ENCODE data around the gene GIMAP5. TPM values are rescaled to one million over a fixed set of nuclear protein-coding genes. Genes with fewer than 3 reads are reported as not detected.
A peak's percentile ranks its signal among the peaks of the same experiment; 100 is the strongest.

The GIMAP5 gene
- total RNA-seq (10 to 100 TPM; 44.1 to 65.3 TPM), total RNA-seq (12.7 to 44.6 reads per million in 2 donors)

DNA sequence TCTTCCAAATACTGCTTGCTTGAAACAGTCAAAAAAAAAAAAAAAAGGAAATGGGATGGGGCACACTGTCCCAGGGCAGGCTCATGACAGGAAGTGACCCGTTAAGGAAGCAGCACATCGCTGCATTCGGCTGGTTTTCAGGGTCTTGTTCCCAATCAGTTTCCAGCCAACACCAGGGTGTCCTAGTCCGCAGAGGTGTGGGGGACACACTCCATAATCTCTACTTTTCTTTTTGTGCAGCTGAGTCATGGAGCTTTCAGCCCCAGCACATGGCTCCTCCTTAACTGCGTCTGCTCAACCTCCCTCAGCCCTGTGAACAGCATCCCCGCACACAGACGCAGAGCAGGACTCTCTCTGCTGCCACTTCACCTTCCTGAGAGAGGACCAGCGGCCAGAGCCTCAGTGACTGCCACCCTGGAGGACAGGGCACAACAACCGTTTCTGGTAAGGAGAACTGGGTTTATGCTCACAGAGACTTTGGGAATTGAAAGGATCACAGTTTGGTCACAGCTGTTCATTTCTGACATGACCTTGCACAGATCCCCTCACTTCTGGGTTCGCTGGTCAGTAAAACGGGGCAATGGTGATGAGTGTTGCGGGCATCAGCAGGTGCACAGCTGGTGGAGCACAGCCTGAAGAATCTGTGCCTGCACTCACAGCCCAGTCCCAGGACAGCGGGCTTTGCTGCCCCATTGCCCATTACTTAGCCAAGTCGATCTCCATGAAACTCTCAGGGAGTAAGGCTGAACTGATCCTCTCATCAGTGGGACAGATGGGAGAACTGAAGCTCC lies at the start of gene GIMAP5:
TSS of gene GIMAP5 (plus strand) at position 154 of the 791 bp plus-strand sequence. CDS start 3,467 bp downstream, outside the sequence.
- Mint-ChIP-seq H3K36me3 (ENCODE audit: low read depth) (peaks cover 33% of the 10 kb centered on the region), H3K4me1 (peaks cover 74% of the 10 kb centered on the region)

DNA sequence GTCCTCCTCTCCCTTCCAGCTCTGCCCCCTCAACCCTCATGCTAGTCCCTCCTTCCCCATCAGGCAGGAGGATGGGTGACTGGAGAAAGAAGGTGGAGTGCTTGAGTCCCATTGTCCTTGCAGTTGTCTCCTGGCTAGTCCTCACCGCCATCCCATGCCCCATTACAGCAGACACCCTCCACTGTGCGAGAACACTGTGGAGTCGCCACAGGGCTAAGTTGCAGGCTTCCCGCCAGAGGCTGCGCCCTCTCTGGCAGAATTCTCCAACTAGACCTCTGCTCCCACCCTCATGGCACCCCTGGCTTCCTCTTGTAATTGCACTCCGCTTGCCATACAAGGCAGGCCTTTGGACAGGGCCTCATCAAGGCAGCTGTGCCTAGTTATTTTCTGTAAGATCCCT lies 48.6 kb upstream of the GIMAP5 start:
- no peaks in the 10 kb centered on the region for H3K27me3 Mint-ChIP-seq
- peaks cover 31% of the 10 kb centered on the region for H3K4me1 Mint-ChIP-seq
- peak overlapping the region; percentile 99 for H3K4me3 Mint-ChIP-seq
- peak overlapping the region; percentile 99 for H3K27ac Mint-ChIP-seq
- ATAC-seq (no peak), DNase-seq (no peak)
- H3K9me3 ChIP-seq (ENCODE audit: control insufficient read depth, low read length, poor library complexity, severe bottlenecking) = peaks cover 19% of the 10 kb centered on the region
- peaks cover 21% of the 10 kb centered on the region for H3K36me3 Mint-ChIP-seq (ENCODE audit: low read depth)

More for the DNA sequence above, at the start of gene GIMAP5:
- ATAC-seq (peak; percentile 76), DNase-seq (peak in 1 of 3 donors; percentile 27)
- Mint-ChIP-seq H3K27ac (peak within 1 kb of the TSS; percentile 98), H3K27me3 (no peaks in the 10 kb centered on the region), H3K4me3 (peak within 1 kb of the TSS; percentile 98)
- no peaks in the 10 kb centered on the region for H3K9me3 ChIP-seq (ENCODE audit: control insufficient read depth, low read length, poor library complexity, severe bottlenecking)

DNA sequence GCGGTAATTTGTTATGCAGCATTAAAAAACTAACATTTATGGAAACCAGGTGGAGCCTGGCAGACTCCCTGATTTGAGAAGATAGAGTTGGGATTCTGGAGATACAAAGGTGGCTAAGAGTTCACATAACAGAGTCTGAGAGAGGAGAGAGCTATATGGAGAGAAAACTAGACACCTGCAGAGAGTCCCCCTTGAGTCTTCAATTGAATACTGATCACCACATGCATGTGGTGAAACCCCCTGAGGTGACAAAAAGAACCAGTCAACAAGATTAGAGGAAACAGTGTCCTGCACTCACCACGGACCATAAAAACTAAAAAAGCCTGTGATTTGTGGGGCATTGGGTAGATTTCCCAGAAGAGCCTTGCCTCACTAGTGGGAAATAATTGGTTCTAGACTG lies 41.6 kb upstream of the GIMAP5 start:
- DNase-seq (no peak), ATAC-seq (no peak)
- Mint-ChIP-seq H3K4me3 (no peak overlapping the region), H3K27ac (no peak overlapping the region), H3K4me1 (no peaks in the 10 kb centered on the region), H3K36me3 (ENCODE audit: low read depth) (peaks cover 10% of the 10 kb centered on the region), H3K27me3 (no peaks in the 10 kb centered on the region)
- peaks cover 11% of the 10 kb centered on the region for H3K9me3 ChIP-seq (ENCODE audit: control insufficient read depth, low read length, poor library complexity, severe bottlenecking)

DNA sequence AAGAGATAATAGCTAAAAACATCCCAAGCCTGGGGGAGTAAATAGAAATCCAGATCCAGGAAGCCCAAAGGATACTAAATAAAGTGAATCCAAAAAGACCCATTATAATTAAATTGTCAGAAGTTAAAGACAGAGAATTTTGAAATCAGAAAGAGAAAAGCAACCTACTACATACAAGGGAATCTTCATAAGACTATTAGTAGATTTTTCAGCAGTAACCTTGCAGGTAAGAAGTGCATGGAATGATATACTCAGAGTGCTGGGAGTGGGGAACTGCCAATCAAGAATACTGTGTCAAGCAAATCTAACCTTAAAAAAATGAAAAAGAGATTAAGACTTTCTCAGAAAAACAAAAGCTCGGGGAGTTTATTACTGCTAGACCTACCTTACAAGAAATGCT lies 34.0 kb upstream of the GIMAP5 start:
- H3K36me3 Mint-ChIP-seq (ENCODE audit: low read depth) = peaks cover 5% of the 10 kb centered on the region
- H3K27me3 Mint-ChIP-seq = no peaks in the 10 kb centered on the region
- no peak for ATAC-seq
- peaks cover 11% of the 10 kb centered on the region for H3K9me3 ChIP-seq (ENCODE audit: control insufficient read depth, low read length, poor library complexity, severe bottlenecking)
- H3K27ac Mint-ChIP-seq = no peak overlapping the region
- H3K4me1 Mint-ChIP-seq = no peaks in the 10 kb centered on the region
- no peak overlapping the region for H3K4me3 Mint-ChIP-seq
- DNase-seq = no peak

DNA sequence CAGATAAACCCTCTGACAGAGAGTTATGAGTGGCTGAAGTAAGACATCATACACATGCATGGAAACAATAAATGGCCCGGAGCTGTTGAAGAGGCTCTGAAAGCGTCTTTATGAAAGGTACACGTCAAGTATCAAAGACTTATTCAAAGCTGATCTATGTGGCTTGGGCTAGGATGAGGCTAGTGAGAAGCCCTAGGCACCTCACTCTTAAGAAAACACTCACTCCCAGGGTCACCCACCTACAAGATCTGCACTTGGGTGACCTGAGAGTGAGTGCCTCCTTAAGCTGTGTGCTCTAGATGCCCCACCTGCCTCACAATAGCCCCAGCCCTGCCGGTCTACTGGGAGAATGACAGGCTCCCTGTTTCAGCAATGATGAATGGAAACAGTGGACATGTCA lies 21.9 kb upstream of the GIMAP5 start:
- peak; percentile 47 for ATAC-seq
- Mint-ChIP-seq H3K4me1 (peaks cover 44% of the 10 kb centered on the region), H3K27ac (peak overlapping the region; percentile 97), H3K27me3 (no peaks in the 10 kb centered on the region), H3K36me3 (ENCODE audit: low read depth) (peaks cover 21% of the 10 kb centered on the region), H3K4me3 (peak overlapping the region; percentile 97)
- DNase-seq = no peak
- H3K9me3 ChIP-seq (ENCODE audit: control insufficient read depth, low read length, poor library complexity, severe bottlenecking) = no peaks in the 10 kb centered on the region

DNA sequence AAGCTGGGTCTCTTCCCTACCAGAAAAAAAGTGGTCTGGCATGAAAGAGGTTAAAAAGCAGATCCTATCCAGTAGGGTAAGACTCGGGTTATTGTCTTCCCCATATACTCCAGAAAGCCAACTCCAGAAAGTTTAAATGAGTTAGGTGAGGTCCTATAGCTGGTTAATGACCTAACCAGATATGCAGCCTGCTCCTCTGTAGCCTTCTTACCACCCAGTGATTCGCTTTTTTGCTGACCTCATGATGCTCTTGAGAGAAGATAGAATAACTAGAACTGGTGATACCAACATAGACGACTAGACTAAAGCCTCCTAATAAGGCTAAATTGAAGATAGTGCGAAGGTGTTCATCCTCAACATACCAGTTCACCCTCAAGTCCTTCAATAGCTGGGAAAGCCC lies 21.5 kb upstream of the GIMAP5 start:
- no peak for DNase-seq
- H3K27me3 Mint-ChIP-seq = no peaks in the 10 kb centered on the region

DNA sequence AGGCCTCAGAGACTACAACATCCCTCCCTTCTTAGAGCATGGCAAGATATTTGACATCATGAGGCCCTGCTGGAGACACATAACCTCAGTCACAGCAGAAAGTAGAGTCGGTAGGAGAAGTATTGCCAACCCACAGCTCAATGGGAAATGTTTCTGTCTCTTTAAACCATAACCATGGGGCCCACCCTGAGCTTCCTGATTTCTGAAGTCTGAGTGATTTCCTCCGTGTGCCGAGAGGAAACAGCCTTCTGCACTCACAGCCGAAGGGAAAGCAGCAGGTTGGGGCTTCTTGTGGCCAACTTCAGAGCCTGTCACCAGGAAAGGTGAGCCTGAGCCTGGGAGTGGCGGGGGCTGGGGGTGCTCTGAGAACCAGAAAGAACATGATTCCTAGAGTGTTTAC lies 20.9 kb upstream of the GIMAP5 start, which contains the start of gene GIMAP1:
TSS of gene GIMAP1 (plus strand) at position 246 of the 400 bp plus-strand sequence. CDS start 2,435 bp downstream, outside the sequence.
- Mint-ChIP-seq H3K4me1 (peaks cover 46% of the 10 kb centered on the region), H3K27ac (peak within 1 kb of the TSS; percentile 97), H3K27me3 (no peaks in the 10 kb centered on the region), H3K36me3 (ENCODE audit: low read depth) (peaks cover 21% of the 10 kb centered on the region), H3K4me3 (peak within 1 kb of the TSS; percentile 97)
- H3K9me3 ChIP-seq (ENCODE audit: control insufficient read depth, low read length, poor library complexity, severe bottlenecking) = no peaks in the 10 kb centered on the region
- ATAC-seq (peak; percentile 84), DNase-seq (peak in 2 of 3 donors; percentile 34 to 35)

More for the DNA sequence above, 21.5 kb upstream of the GIMAP5 start:
- H3K27ac Mint-ChIP-seq = peak overlapping the region; percentile 97
- peaks cover 21% of the 10 kb centered on the region for H3K36me3 Mint-ChIP-seq (ENCODE audit: low read depth)
- H3K9me3 ChIP-seq (ENCODE audit: control insufficient read depth, low read length, poor library complexity, severe bottlenecking) = no peaks in the 10 kb centered on the region
- H3K4me3 Mint-ChIP-seq = peak overlapping the region; percentile 97
- peaks cover 44% of the 10 kb centered on the region for H3K4me1 Mint-ChIP-seq
- peak; percentile 29 for ATAC-seq

DNA sequence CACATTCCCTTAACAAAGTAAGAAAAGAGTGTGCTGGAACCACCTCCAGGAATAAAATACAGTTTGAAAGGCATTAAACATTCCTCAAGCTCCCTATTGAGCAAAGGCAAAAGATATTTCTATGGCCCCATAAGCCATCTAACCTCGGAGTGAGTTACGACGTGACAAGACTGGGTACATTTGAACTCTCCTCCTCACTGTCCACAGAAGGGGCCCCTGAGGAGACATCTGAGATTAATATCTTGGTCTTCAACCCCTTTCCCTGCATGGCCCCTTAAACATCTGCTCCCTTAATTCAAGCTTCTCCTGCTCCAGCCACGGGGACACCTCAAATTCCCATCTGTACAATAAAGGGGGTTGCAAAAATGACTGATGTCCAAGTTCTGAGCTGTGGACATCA lies 20.3 kb upstream of the GIMAP5 start:
- peak overlapping the region; percentile 97 for H3K27ac Mint-ChIP-seq
- DNase-seq (no peak), ATAC-seq (no peak)
- H3K27me3 Mint-ChIP-seq = no peaks in the 10 kb centered on the region
- H3K36me3 Mint-ChIP-seq (ENCODE audit: low read depth) = peaks cover 21% of the 10 kb centered on the region
- peak overlapping the region; percentile 97 for H3K4me3 Mint-ChIP-seq
- peaks cover 52% of the 10 kb centered on the region for H3K4me1 Mint-ChIP-seq
- H3K9me3 ChIP-seq (ENCODE audit: control insufficient read depth, low read length, poor library complexity, severe bottlenecking) = no peaks in the 10 kb centered on the region

DNA sequence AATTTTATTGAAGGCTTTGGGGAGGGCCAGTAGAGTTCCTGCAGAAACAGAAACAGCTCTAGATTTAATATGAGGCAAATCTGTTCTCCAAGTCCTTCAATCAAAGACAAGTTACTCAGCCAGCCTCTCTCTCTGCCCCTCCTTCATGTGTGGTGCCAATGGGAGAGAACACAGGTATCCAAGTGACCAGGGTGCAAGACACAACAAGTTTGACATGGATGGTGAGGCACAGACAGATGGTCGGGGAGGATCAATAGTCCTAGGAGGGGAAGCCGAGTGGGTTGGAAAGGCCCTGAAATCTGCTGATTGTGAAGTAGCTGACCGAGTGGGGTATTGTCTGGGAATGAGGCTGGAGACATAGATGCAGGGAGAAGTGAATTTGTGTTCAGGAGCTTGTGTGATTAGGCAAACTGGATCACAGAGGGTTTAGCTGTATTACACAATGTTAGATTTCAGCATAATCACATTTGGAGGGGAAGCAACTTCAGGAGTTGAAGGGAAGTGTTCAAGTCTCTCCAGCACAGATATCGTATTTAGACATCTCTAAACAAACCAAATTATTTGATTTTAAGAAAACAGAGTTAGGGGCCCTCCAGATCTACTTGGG lies 19.3 kb upstream of the GIMAP5 start:
- no peak for ATAC-seq
- H3K27me3 Mint-ChIP-seq = no peaks in the 10 kb centered on the region
- H3K4me1 Mint-ChIP-seq = peaks cover 54% of the 10 kb centered on the region
- H3K4me3 Mint-ChIP-seq = peak overlapping the region; percentile 97
- no peaks in the 10 kb centered on the region for H3K9me3 ChIP-seq (ENCODE audit: control insufficient read depth, low read length, poor library complexity, severe bottlenecking)
- peaks cover 21% of the 10 kb centered on the region for H3K36me3 Mint-ChIP-seq (ENCODE audit: low read depth)
- peak overlapping the region; percentile 97 for H3K27ac Mint-ChIP-seq
- DNase-seq = no peak

DNA sequence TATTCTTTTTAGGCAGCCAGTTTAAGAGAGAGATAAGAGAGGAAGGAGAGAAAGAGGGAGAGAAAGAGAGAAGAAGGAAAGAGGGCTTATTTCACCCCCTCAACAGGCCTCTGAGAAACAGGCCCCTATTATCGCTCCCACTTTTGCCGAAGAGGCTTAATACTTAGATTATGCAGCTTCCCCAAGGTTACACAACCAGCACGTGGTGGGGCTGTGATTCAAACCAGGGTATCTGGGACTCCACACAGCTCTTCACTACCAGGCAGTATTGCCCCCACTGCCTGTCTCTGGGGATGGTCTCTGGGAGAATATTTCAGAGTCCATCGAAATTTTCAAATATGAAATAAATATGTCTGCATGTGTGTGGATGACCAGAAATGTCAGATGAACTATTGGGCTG lies 17.8 kb upstream of the GIMAP5 start:
- DNase-seq = no peak
- H3K36me3 Mint-ChIP-seq (ENCODE audit: low read depth) = peaks cover 22% of the 10 kb centered on the region
- H3K27ac Mint-ChIP-seq = peak overlapping the region; percentile 97
- peak overlapping the region; percentile 97 for H3K4me3 Mint-ChIP-seq
- H3K4me1 Mint-ChIP-seq = peaks cover 50% of the 10 kb centered on the region
- ATAC-seq = no peak
- no peaks in the 10 kb centered on the region for H3K9me3 ChIP-seq (ENCODE audit: control insufficient read depth, low read length, poor library complexity, severe bottlenecking)
- no peaks in the 10 kb centered on the region for H3K27me3 Mint-ChIP-seq

DNA sequence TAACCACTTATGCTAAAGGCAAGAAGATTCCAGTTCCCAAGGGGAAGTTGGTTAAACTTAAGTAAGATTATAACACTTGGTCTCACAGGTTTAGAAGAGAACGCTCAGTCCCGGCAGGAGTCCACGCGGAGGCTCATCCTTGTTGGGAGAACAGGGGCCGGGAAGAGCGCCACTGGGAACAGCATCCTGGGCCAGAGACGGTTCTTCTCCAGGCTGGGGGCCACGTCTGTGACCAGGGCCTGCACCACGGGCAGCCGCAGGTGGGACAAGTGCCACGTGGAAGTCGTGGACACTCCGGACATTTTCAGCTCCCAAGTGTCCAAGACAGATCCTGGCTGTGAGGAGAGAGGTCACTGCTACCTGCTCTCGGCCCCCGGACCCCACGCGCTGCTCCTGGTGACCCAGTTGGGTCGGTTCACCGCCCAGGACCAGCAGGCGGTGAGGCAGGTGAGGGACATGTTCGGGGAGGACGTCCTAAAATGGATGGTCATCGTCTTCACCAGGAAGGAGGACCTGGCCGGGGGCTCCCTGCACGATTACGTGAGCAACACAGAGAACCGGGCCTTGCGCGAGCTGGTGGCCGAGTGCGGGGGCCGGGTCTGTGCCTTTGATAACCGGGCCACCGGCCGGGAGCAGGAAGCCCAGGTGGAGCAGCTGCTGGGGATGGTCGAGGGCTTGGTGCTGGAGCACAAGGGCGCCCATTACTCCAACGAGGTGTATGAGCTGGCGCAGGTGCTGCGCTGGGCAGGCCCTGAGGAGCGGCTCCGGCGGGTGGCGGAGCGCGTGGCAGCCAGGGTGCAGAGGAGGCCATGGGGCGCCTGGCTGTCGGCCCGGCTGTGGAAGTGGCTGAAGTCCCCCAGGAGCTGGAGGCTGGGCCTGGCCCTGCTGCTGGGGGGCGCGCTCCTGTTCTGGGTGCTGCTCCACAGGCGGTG lies 17.0 kb upstream of the GIMAP5 start:
- Mint-ChIP-seq H3K27me3 (no peaks in the 10 kb centered on the region), H3K4me1 (peaks cover 43% of the 10 kb centered on the region), H3K4me3 (peak overlapping the region; percentile 97), H3K27ac (peak overlapping the region; percentile 97), H3K36me3 (ENCODE audit: low read depth) (peaks cover 22% of the 10 kb centered on the region)
- DNase-seq = no peak
- no peak for ATAC-seq
- H3K9me3 ChIP-seq (ENCODE audit: control insufficient read depth, low read length, poor library complexity, severe bottlenecking) = no peaks in the 10 kb centered on the region

DNA sequence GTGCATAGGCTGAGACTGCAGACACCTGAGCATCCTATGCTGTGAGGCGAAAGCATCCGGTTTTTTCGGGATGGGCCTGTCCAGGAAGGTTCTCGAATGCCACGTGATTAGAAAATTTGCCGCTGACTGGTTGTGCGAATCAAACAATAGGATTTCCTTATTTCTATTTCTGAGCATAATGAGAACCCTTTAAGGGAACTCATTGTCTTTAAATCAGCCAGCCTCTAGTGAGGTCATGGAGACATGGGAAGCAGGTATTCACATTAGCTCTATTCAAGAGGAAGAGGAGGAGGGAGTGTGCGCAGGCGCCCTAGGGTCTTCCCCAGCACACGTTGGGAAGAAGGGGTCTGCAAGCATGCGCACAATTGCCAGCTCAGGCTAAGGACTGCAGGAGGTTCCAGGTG lies 15.2 kb upstream of the GIMAP5 start:
- H3K9me3 ChIP-seq (ENCODE audit: control insufficient read depth, low read length, poor library complexity, severe bottlenecking) = peaks cover 7% of the 10 kb centered on the region
- Mint-ChIP-seq H3K27ac (no peak overlapping the region), H3K27me3 (no peaks in the 10 kb centered on the region), H3K36me3 (ENCODE audit: low read depth) (peaks cover 18% of the 10 kb centered on the region), H3K4me1 (peaks cover 30% of the 10 kb centered on the region), H3K4me3 (peak overlapping the region; percentile 58)
- DNase-seq (no peak), ATAC-seq (no peak)

Data from T-helper 17 cell (primary cell).